ENCODE measurements around the gene APOD.

Gene APOD

GRCh38 chr3:195540027-195540426, 43.7 kb downstream of the APOD start:
- TF ChIP-seq PAX5 (IDR thresholded peaks at IDR 0.05; ENCODE audit: insufficient read depth, low read length, severe bottlenecking) = no peak
- 0 out of 2 replicates have a peak, but pooled peaks have one; percentile 42 for TF ChIP-seq POLR2AphosphoS5 (IDR thresholded peaks at IDR 0.05; ENCODE audit: low read depth, low read length)
- FAIRE-seq (no peak), DNase-seq (ENCODE audit: insufficient read length, low spot score) (no peak)

GRCh38 chr3:195539479-195539878, 44.3 kb downstream of the APOD start:
- DNase-seq (ENCODE audit: insufficient read length, low spot score) (no peak), FAIRE-seq (no peak)
- TF ChIP-seq PAX5 (IDR thresholded peaks at IDR 0.05; ENCODE audit: insufficient read depth, low read length, severe bottlenecking) (no peak), POLR2A (IDR thresholded peaks at IDR 0.05; ENCODE audit: low read depth, low read length) (no peak), TAF1 (IDR thresholded peaks at IDR 0.05; ENCODE audit: low read depth, low read length) (no peak), POU2F2 (IDR thresholded peaks at IDR 0.05; ENCODE audit: low read depth, low read length) (no peak), POLR2AphosphoS5 (IDR thresholded peaks at IDR 0.05; ENCODE audit: low read depth, low read length) (no peak)

GRCh38 chr3:195537995-195538394, 45.7 kb downstream of the APOD start:
- FAIRE-seq = peak; percentile 88
- TF ChIP-seq PAX5 (IDR thresholded peaks at IDR 0.05; ENCODE audit: insufficient read depth, low read length, severe bottlenecking) = no peak
- no peak for TF ChIP-seq SPI1 (IDR thresholded peaks at IDR 0.05; ENCODE audit: low read depth, low read length)
- TF ChIP-seq POLR2A (IDR thresholded peaks at IDR 0.05; ENCODE audit: low read depth, low read length) = no peak
- no peak for TF ChIP-seq POU2F2 (IDR thresholded peaks at IDR 0.05; ENCODE audit: low read depth, low read length)
- no peak for TF ChIP-seq TAF1 (IDR thresholded peaks at IDR 0.05; ENCODE audit: low read depth, low read length)
- TF ChIP-seq POLR2AphosphoS5 (IDR thresholded peaks at IDR 0.05; ENCODE audit: low read depth, low read length) = no peak
- DNase-seq (ENCODE audit: insufficient read length, low spot score) = no peak

DNA sequence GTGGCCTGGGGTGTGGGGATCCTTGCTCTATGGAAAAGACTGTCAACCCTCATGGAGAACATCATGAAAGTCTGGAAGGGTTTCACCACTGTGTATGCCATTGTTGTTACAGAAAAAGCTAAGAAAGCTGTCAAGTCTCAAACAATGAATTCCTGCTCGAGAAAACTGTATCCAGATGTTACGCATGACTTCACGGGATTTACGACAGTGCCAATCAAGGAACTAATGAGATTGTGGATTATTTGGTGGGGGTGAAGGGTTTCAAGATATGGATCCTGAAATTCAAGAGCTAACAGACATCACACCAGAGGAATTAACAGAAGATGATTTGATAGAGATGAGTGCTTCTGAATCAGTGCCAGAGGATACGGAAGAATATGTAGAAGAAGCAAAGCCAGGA, 48.4 kb downstream of the APOD start:
- FAIRE-seq (no peak), DNase-seq (ENCODE audit: insufficient read length, low spot score) (no peak)
- TF ChIP-seq PAX5 (IDR thresholded peaks at IDR 0.05; ENCODE audit: insufficient read depth, low read length, severe bottlenecking) = no peak
- TF ChIP-seq SPI1 (IDR thresholded peaks at IDR 0.05; ENCODE audit: low read depth, low read length) = no peak
- TF ChIP-seq POLR2A (IDR thresholded peaks at IDR 0.05; ENCODE audit: low read depth, low read length) = no peak
- no peak for TF ChIP-seq POU2F2 (IDR thresholded peaks at IDR 0.05; ENCODE audit: low read depth, low read length)
- TF ChIP-seq POLR2AphosphoS5 (IDR thresholded peaks at IDR 0.05; ENCODE audit: low read depth, low read length) = no peak
- TF ChIP-seq TAF1 (IDR thresholded peaks at IDR 0.05; ENCODE audit: low read depth, low read length) = no peak

GRCh38 chr3:195532834-195533233, 50.9 kb downstream of the APOD start:
- TF ChIP-seq SPI1 (IDR thresholded peaks at IDR 0.05; ENCODE audit: low read depth, low read length) = no peak
- TF ChIP-seq POLR2AphosphoS5 (IDR thresholded peaks at IDR 0.05; ENCODE audit: low read depth, low read length) = no peak
- no peak for TF ChIP-seq POU2F2 (IDR thresholded peaks at IDR 0.05; ENCODE audit: low read depth, low read length)
- no peak for TF ChIP-seq POLR2A (IDR thresholded peaks at IDR 0.05; ENCODE audit: low read depth, low read length)
- TF ChIP-seq TAF1 (IDR thresholded peaks at IDR 0.05; ENCODE audit: low read depth, low read length) = no peak
- TF ChIP-seq PAX5 (IDR thresholded peaks at IDR 0.05; ENCODE audit: insufficient read depth, low read length, severe bottlenecking) = no peak
- FAIRE-seq (no peak), DNase-seq (ENCODE audit: insufficient read length, low spot score) (no peak)

- DNase-seq (ENCODE audit: insufficient read length, low spot score) = no peak
- FAIRE-seq = peak; percentile 26
- no peak for TF ChIP-seq POU2F2 (IDR thresholded peaks at IDR 0.05; ENCODE audit: low read depth, low read length)
- TF ChIP-seq TAF1 (IDR thresholded peaks at IDR 0.05; ENCODE audit: low read depth, low read length) = no peak
- TF ChIP-seq POLR2AphosphoS5 (IDR thresholded peaks at IDR 0.05; ENCODE audit: low read depth, low read length) = no peak
- no peak for TF ChIP-seq SPI1 (IDR thresholded peaks at IDR 0.05; ENCODE audit: low read depth, low read length)
- TF ChIP-seq POLR2A (IDR thresholded peaks at IDR 0.05; ENCODE audit: low read depth, low read length) = no peak
Observed at GRCh38 chr3:195532345-195532744, 51.4 kb downstream of the APOD start.

GRCh38 chr3:195531683-195532082, 52.1 kb downstream of the APOD start:
- FAIRE-seq = no peak
- no peak for TF ChIP-seq TAF1 (IDR thresholded peaks at IDR 0.05; ENCODE audit: low read depth, low read length)
- TF ChIP-seq POLR2A (IDR thresholded peaks at IDR 0.05; ENCODE audit: low read depth, low read length) = no peak
- no peak for TF ChIP-seq PAX5 (IDR thresholded peaks at IDR 0.05; ENCODE audit: insufficient read depth, low read length, severe bottlenecking)
- no peak for TF ChIP-seq SPI1 (IDR thresholded peaks at IDR 0.05; ENCODE audit: low read depth, low read length)
- TF ChIP-seq POLR2AphosphoS5 (IDR thresholded peaks at IDR 0.05; ENCODE audit: low read depth, low read length) = no peak
- TF ChIP-seq POU2F2 (IDR thresholded peaks at IDR 0.05; ENCODE audit: low read depth, low read length) = no peak
- DNase-seq (ENCODE audit: insufficient read length, low spot score) = no peak

DNA sequence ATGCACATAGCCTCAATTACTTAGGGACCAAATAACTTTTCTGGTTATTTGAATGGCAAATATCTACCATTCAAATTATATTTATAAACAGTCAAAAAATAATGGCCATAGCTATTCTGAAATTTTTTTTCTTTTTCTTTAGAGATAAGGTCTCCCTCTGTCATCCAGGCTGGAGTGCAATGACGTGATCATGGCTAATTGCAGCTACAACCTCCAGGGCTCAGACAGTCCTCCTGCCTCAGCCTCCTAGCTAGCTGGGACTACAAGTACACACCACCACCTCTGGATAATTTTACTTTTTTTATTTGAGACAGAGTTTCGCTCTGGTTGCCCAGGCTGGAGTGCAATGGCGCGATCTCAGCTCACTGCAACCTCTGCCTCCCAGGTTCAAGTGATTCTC, 57.2 kb downstream of the APOD start:
- no peak for FAIRE-seq
- TF ChIP-seq POLR2A (IDR thresholded peaks at IDR 0.05; ENCODE audit: low read depth, low read length) = no peak
- no peak for TF ChIP-seq POU2F2 (IDR thresholded peaks at IDR 0.05; ENCODE audit: low read depth, low read length)
- TF ChIP-seq PAX5 (IDR thresholded peaks at IDR 0.05; ENCODE audit: insufficient read depth, low read length, severe bottlenecking) = no peak
- no peak for TF ChIP-seq SPI1 (IDR thresholded peaks at IDR 0.05; ENCODE audit: low read depth, low read length)
- no peak for TF ChIP-seq POLR2AphosphoS5 (IDR thresholded peaks at IDR 0.05; ENCODE audit: low read depth, low read length)
- TF ChIP-seq TAF1 (IDR thresholded peaks at IDR 0.05; ENCODE audit: low read depth, low read length) = no peak
- no peak for DNase-seq (ENCODE audit: insufficient read length, low spot score)

- FAIRE-seq (no peak), DNase-seq (ENCODE audit: insufficient read length, low spot score) (no peak)
- no peak for TF ChIP-seq POLR2A (IDR thresholded peaks at IDR 0.05; ENCODE audit: low read depth, low read length)
- no peak for TF ChIP-seq PAX5 (IDR thresholded peaks at IDR 0.05; ENCODE audit: insufficient read depth, low read length, severe bottlenecking)
- no peak for TF ChIP-seq POLR2AphosphoS5 (IDR thresholded peaks at IDR 0.05; ENCODE audit: low read depth, low read length)
- TF ChIP-seq POU2F2 (IDR thresholded peaks at IDR 0.05; ENCODE audit: low read depth, low read length) = no peak
- TF ChIP-seq SPI1 (IDR thresholded peaks at IDR 0.05; ENCODE audit: low read depth, low read length) = no peak
- TF ChIP-seq TAF1 (IDR thresholded peaks at IDR 0.05; ENCODE audit: low read depth, low read length) = no peak
Observed at GRCh38 chr3:195524171-195524896, 59.4 kb downstream of the APOD start.
